ENCODE results near the gene RNF212. TPM values are rescaled to one million over a fixed set of nuclear protein-coding genes. Genes with fewer than 3 reads are reported as not detected.

RNF212 gene
- total and polyA plus RNA-seq, 2 experiments from 2014 or later: 2.5 to 6.0 TPM

GRCh38 chr4:1115528-1116293 is 2.3 kb upstream of the RNF212 start:
- WGBS, 2 experiments (ENCODE audit: low coverage in 1 of 2, low lambda C conversion rate in 2 of 2, missing lambda C conversion rate in 2 of 2): 75 to 76% methylated on average over 8 of the region's 8 CpGs
- Histone ChIP-seq H3K36me3 (ENCODE audit: low read depth) (no peaks in the 10 kb centered on the region; the same call in 1 of the 2 replicates), H3K27me3 (replicated peaks; ENCODE audit: insufficient read depth) (0 out of 2 replicates have a peak, but pooled peaks cover 8% of the 10 kb centered on the region), H3K9me2 (ENCODE audit: insufficient read depth) (no peaks in the 10 kb centered on the region), H3F3A (ENCODE audit: insufficient read depth) (no peaks in the 10 kb centered on the region), H3K9me3 (ENCODE audit: low read depth) (no peaks in the 10 kb centered on the region), H4K20me1 (ENCODE audit: insufficient read depth) (no peaks in the 10 kb centered on the region), H3K4me1 (ENCODE audit: insufficient read depth) (no peaks in the 10 kb centered on the region), H2AFZ (no peak overlapping the region), H3K27ac (no peak overlapping the region), H3K4me2 (ENCODE audit: unreplicated experiment) (no peak overlapping the region), H3K79me2 (ENCODE audit: insufficient read depth) (no peaks in the 10 kb centered on the region), H3K4me3 (no peak overlapping the region), H3K9ac (no peak overlapping the region)
- in situ Hi-C loops (cut with MboI): no loop called here
- TF ChIP-seq EZH2phosphoT487 (IDR thresholded peaks at IDR 0.05; ENCODE audit: insufficient read depth, low read depth): no peak
- no peak for TF ChIP-seq EZH2 (IDR thresholded peaks at IDR 0.05; ENCODE audit: insufficient read depth, poor library complexity, severe bottlenecking)
- DNase-seq: no peak

- 0 out of 2 replicates have a peak, but pooled peaks cover 8% of the 10 kb centered on the region for H3K27me3 ChIP-seq (replicated peaks; ENCODE audit: insufficient read depth)
- no peak overlapping the region for H3K4me2 ChIP-seq (ENCODE audit: unreplicated experiment)
- WGBS, 2 experiments (ENCODE audit: low coverage in 1 of 2, low lambda C conversion rate in 2 of 2, missing lambda C conversion rate in 2 of 2): 79% methylated on average over 24 of the region's 24 CpGs; no CpG with 5 or more reads in 1 of the 2 experiments
- H3K4me3 ChIP-seq: no peak overlapping the region
- no peak overlapping the region for H3K27ac ChIP-seq
- H3K36me3 ChIP-seq (ENCODE audit: low read depth): no peaks in the 10 kb centered on the region
- no peaks in the 10 kb centered on the region for H3K9me2 ChIP-seq (ENCODE audit: insufficient read depth)
- no peak overlapping the region for H2AFZ ChIP-seq
- DNase-seq: no peak
- no peaks in the 10 kb centered on the region for H3F3A ChIP-seq (ENCODE audit: insufficient read depth)
- in situ Hi-C loops (cut with MboI): no loop called here
- H3K9me3 ChIP-seq (ENCODE audit: low read depth): no peaks in the 10 kb centered on the region
- no peaks in the 10 kb centered on the region for H3K79me2 ChIP-seq (ENCODE audit: insufficient read depth)
- H3K9ac ChIP-seq: no peak overlapping the region
- H4K20me1 ChIP-seq (ENCODE audit: insufficient read depth): no peaks in the 10 kb centered on the region
- H3K4me1 ChIP-seq (ENCODE audit: insufficient read depth): no peaks in the 10 kb centered on the region; the same call in 1 of the 2 replicates
- TF ChIP-seq EZH2phosphoT487 (IDR thresholded peaks at IDR 0.05; ENCODE audit: insufficient read depth, low read depth) (no peak), EZH2 (IDR thresholded peaks at IDR 0.05; ENCODE audit: insufficient read depth, poor library complexity, severe bottlenecking) (no peak)
These were observed 562 bp downstream of the RNF212 start for GRCh38 chr4:1112821-1113182.

- Histone ChIP-seq H3K9ac (no peak overlapping the region), H3K4me2 (ENCODE audit: unreplicated experiment) (no peak overlapping the region), H3K4me3 (no peak overlapping the region), H3K36me3 (ENCODE audit: low read depth) (no peaks in the 10 kb centered on the region), H4K20me1 (ENCODE audit: insufficient read depth) (no peaks in the 10 kb centered on the region), H3K27ac (no peak overlapping the region), H3K4me1 (ENCODE audit: insufficient read depth) (no peaks in the 10 kb centered on the region; the same call in 1 of the 2 replicates), H2AFZ (no peak overlapping the region), H3K9me3 (ENCODE audit: low read depth) (no peaks in the 10 kb centered on the region), H3F3A (ENCODE audit: insufficient read depth) (no peaks in the 10 kb centered on the region), H3K27me3 (replicated peaks; ENCODE audit: insufficient read depth) (0 out of 2 replicates have a peak, but pooled peaks cover 5% of the 10 kb centered on the region), H3K79me2 (ENCODE audit: insufficient read depth) (no peaks in the 10 kb centered on the region), H3K9me2 (ENCODE audit: insufficient read depth) (no peaks in the 10 kb centered on the region)
- in situ Hi-C loops (cut with MboI): no loop called here
- WGBS, 2 experiments (ENCODE audit: low coverage in 1 of 2, low lambda C conversion rate in 2 of 2, missing lambda C conversion rate in 2 of 2): 77 to 81% methylated on average over 9 to 27 of the region's 27 CpGs
- no peak for DNase-seq
- no peak for TF ChIP-seq EZH2phosphoT487 (IDR thresholded peaks at IDR 0.05; ENCODE audit: insufficient read depth, low read depth)
- TF ChIP-seq EZH2 (IDR thresholded peaks at IDR 0.05; ENCODE audit: insufficient read depth, poor library complexity, severe bottlenecking): no peak
These were observed 1.1 kb downstream of the RNF212 start for GRCh38 chr4:1112174-1112820.

GRCh38 chr4:1111259-1111809 is 2.0 kb downstream of the RNF212 start:
- no peaks in the 10 kb centered on the region for H4K20me1 ChIP-seq (ENCODE audit: insufficient read depth)
- H3K9me3 ChIP-seq (ENCODE audit: low read depth): no peaks in the 10 kb centered on the region
- H2AFZ ChIP-seq: no peak overlapping the region
- no peaks in the 10 kb centered on the region; the same call in 1 of the 2 replicates for H3K4me1 ChIP-seq (ENCODE audit: insufficient read depth)
- no peak overlapping the region for H3K4me3 ChIP-seq
- TF ChIP-seq EZH2 (IDR thresholded peaks at IDR 0.05; ENCODE audit: insufficient read depth, poor library complexity, severe bottlenecking): no peak
- no peak for TF ChIP-seq EZH2phosphoT487 (IDR thresholded peaks at IDR 0.05; ENCODE audit: insufficient read depth, low read depth)
- H3K9me2 ChIP-seq (ENCODE audit: insufficient read depth): no peaks in the 10 kb centered on the region
- WGBS, 2 experiments (ENCODE audit: low coverage in 1 of 2, low lambda C conversion rate in 2 of 2, missing lambda C conversion rate in 2 of 2): 37 to 38% methylated on average over 8 of the region's 8 CpGs
- H3K79me2 ChIP-seq (ENCODE audit: insufficient read depth): no peaks in the 10 kb centered on the region
- no peaks in the 10 kb centered on the region for H3F3A ChIP-seq (ENCODE audit: insufficient read depth)
- no peak overlapping the region for H3K4me2 ChIP-seq (ENCODE audit: unreplicated experiment)
- H3K27me3 ChIP-seq (replicated peaks; ENCODE audit: insufficient read depth): 0 out of 2 replicates have a peak, but pooled peaks cover 5% of the 10 kb centered on the region
- DNase-seq: no peak
- no peak overlapping the region for H3K27ac ChIP-seq
- in situ Hi-C loops (cut with MboI): no loop called here
- H3K36me3 ChIP-seq (ENCODE audit: low read depth): no peaks in the 10 kb centered on the region
- no peak overlapping the region for H3K9ac ChIP-seq

All from GM23248 (cell line).